Dendritic cell treated with granulocyte-macrophage colony-stimulating factor and Interleukin-4, amounts not matched to agents 40 ng/mL and 50 ng/mL, for 4 days (primary cell): Measurements from ENCODE around the gene TRIO.

ENCODE experiments used
- H3K27ac Mint-ChIP-seq: one replicate; pipeline ENCODE4 v1.8.0; 2022; ENCODE audit warnings: mild to moderate bottlenecking, mixed read lengths
- H3K27me3 Mint-ChIP-seq: one replicate; pipeline ENCODE4 v1.8.0; 2022; ENCODE audit warnings: mild to moderate bottlenecking, mixed read lengths
- H3K36me3 Mint-ChIP-seq: one replicate; pipeline ENCODE4 v1.8.0; 2022; ENCODE audit warnings: low read depth, mixed read lengths
- H3K4me1 Mint-ChIP-seq: one replicate; pipeline ENCODE4 v1.8.0; 2022; ENCODE audit warnings: low read depth, mixed read lengths
- H3K4me3 Mint-ChIP-seq: one replicate; pipeline ENCODE4 v1.8.0; 2022; ENCODE audit warnings: mild to moderate bottlenecking, moderate library complexity, mixed read lengths
- H3K9me3 Mint-ChIP-seq: one replicate; pipeline ENCODE4 v1.8.0; 2022; ENCODE audit warnings: mixed read lengths
- intact Hi-C: fragments of 100-400 bp; cut with micrococcal nuclease; formaldehyde crosslinking; loops from one replicate; pipeline ENCODE4 v1.15.0; 2022

The TRIO gene

GRCh38 chr5:14133394-14133793, 9.7 kb upstream of the TRIO start:
- intact Hi-C loops: no loop called here
- H3K4me3 Mint-ChIP-seq: no peak overlapping the region
- H3K27ac Mint-ChIP-seq: no peak overlapping the region
- no peaks in the 10 kb centered on the region for H3K4me1 Mint-ChIP-seq
- H3K36me3 Mint-ChIP-seq: peaks cover 6% of the 10 kb centered on the region
- H3K27me3 Mint-ChIP-seq: peaks cover 8% of the 10 kb centered on the region
- peaks cover 16% of the 10 kb centered on the region for H3K9me3 Mint-ChIP-seq

- intact Hi-C loops: no loop called here
- Mint-ChIP-seq H3K36me3 (peaks cover 6% of the 10 kb centered on the region), H3K4me1 (no peaks in the 10 kb centered on the region), H3K27me3 (peaks cover 13% of the 10 kb centered on the region), H3K27ac (no peak overlapping the region), H3K9me3 (peaks cover 16% of the 10 kb centered on the region), H3K4me3 (no peak overlapping the region)
Measured at GRCh38 chr5:14134083-14134482, 9.1 kb upstream of the TRIO start.

- Mint-ChIP-seq H3K36me3 (peaks cover 6% of the 10 kb centered on the region), H3K4me1 (no peaks in the 10 kb centered on the region), H3K4me3 (no peak overlapping the region), H3K9me3 (peaks cover 16% of the 10 kb centered on the region), H3K27ac (no peak overlapping the region), H3K27me3 (peaks cover 18% of the 10 kb centered on the region)
- intact Hi-C loops: no loop called here
Measured at GRCh38 chr5:14134771-14135170, 8.4 kb upstream of the TRIO start.

- intact Hi-C loops: no loop called here
- no peaks in the 10 kb centered on the region for H3K4me1 Mint-ChIP-seq
- peaks cover 6% of the 10 kb centered on the region for H3K36me3 Mint-ChIP-seq
- no peak overlapping the region for H3K27ac Mint-ChIP-seq
- peaks cover 16% of the 10 kb centered on the region for H3K9me3 Mint-ChIP-seq
- H3K27me3 Mint-ChIP-seq: peaks cover 20% of the 10 kb centered on the region
- no peak overlapping the region for H3K4me3 Mint-ChIP-seq
Measured at GRCh38 chr5:14135621-14136020, 7.5 kb upstream of the TRIO start.

DNA sequence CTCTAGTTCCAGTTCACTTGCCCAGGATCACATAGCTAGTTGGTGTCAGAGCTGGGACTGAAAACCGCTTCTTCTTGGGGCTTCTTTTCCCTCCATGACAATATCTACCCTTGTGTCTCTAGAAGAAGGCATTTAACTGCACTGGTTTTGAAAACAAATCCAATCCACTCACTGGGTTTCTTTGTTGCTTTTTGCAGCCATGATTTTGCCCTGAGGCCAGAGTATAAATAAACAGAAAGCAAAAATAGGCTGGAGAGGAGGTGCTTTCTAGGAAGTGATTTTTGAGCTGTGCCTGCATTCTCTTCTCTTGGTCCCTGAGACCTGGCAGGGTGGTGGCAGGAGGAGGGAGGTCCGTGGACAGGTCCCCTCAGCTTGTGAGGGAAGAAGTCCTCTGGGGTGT, 6.9 kb upstream of the TRIO start:
- no peak overlapping the region for H3K27ac Mint-ChIP-seq
- intact Hi-C loops: no loop called here
- H3K4me3 Mint-ChIP-seq: no peak overlapping the region
- no peaks in the 10 kb centered on the region for H3K4me1 Mint-ChIP-seq
- H3K9me3 Mint-ChIP-seq: peaks cover 16% of the 10 kb centered on the region
- H3K27me3 Mint-ChIP-seq: peaks cover 20% of the 10 kb centered on the region
- H3K36me3 Mint-ChIP-seq: peaks cover 6% of the 10 kb centered on the region

GRCh38 chr5:14138608-14139540, 4.3 kb upstream of the TRIO start:
- Mint-ChIP-seq H3K27ac (no peak overlapping the region), H3K27me3 (peaks cover 17% of the 10 kb centered on the region), H3K9me3 (peaks cover 16% of the 10 kb centered on the region), H3K36me3 (peaks cover 12% of the 10 kb centered on the region), H3K4me1 (peaks cover 6% of the 10 kb centered on the region), H3K4me3 (no peak overlapping the region)
- intact Hi-C loops: no loop called here

GRCh38 chr5:14141764-14142163, 1.4 kb upstream of the TRIO start:
- H3K27me3 Mint-ChIP-seq: peaks cover 16% of the 10 kb centered on the region
- intact Hi-C loops: loop anchor here (5.0 kb wide), 1 partner anchor 34 kb away; no protein-coding TSS in a partner anchor

GRCh38 chr5:14142202-14142826, 828 bp upstream of the TRIO start:
- intact Hi-C loops: loop anchor here (5.0 kb wide), 1 partner anchor 35 kb away; no protein-coding TSS in a partner anchor
- Mint-ChIP-seq H3K4me3 (peak overlapping the region; percentile 91), H3K27ac (peak overlapping the region; percentile 90), H3K9me3 (no peaks in the 10 kb centered on the region), H3K27me3 (peaks cover 16% of the 10 kb centered on the region), H3K36me3 (peaks cover 13% of the 10 kb centered on the region), H3K4me1 (peaks cover 28% of the 10 kb centered on the region)

More at GRCh38 chr5:14141764-14142163, 1.4 kb upstream of the TRIO start:
- Mint-ChIP-seq H3K36me3 (peaks cover 13% of the 10 kb centered on the region), H3K4me3 (no peak overlapping the region), H3K27ac (no peak overlapping the region), H3K9me3 (no peaks in the 10 kb centered on the region), H3K4me1 (peaks cover 22% of the 10 kb centered on the region)

GRCh38 chr5:14143546-14143840, 351 bp downstream of the TRIO start:
- H3K36me3 Mint-ChIP-seq: peaks cover 13% of the 10 kb centered on the region
- intact Hi-C loops: loop anchor here (5.0 kb wide), 1 partner anchor 36 kb away; no protein-coding TSS in a partner anchor
- H3K27ac Mint-ChIP-seq: peak overlapping the region; percentile 90
- peaks cover 29% of the 10 kb centered on the region for H3K4me1 Mint-ChIP-seq
- H3K4me3 Mint-ChIP-seq: peak overlapping the region; percentile 91
- no peaks in the 10 kb centered on the region for H3K9me3 Mint-ChIP-seq
- peaks cover 12% of the 10 kb centered on the region for H3K27me3 Mint-ChIP-seq

DNA sequence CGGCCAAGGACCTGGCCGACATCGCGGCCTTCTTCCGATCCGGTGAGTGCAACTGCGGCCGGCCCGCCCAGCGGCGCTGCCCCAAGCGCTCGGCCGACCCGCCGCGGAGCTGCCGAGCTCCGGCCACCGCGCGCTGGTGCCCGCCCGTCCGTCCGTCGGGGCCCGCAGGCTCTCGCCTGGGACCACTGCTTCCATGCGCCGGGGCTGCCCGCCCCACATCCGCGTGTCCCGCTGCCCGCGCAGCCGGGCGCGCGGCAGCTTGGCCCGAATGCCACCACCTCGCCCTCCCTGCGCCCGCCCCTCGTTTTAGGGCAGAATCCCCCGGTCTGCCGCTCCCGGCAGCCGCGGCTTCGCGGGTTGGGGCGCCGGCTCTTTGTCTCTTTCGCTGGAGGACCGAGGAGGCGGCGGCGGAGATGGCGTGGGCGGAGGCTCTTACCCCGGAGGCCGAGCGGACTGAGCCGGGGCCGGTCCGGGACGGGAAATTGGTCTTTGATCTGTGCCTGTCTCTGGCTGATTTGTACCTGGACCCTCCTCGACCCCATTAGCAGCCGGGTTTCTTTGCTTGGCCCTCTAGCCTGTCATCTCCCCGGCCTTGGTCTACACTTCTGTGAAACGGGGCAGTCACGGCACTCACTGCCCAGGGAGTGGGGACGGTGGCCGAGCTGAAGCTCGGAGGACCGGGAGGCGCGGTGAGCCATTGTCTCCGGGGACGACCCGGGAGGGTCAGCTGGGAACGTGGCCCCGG, 871 bp downstream of the TRIO start:
- intact Hi-C loops: loop anchor here (5.0 kb wide), 1 partner anchor 37 kb away; no protein-coding TSS in a partner anchor
- Mint-ChIP-seq H3K4me1 (peaks cover 34% of the 10 kb centered on the region), H3K36me3 (peaks cover 13% of the 10 kb centered on the region), H3K27ac (peak overlapping the region; percentile 80), H3K27me3 (peaks cover 9% of the 10 kb centered on the region), H3K9me3 (no peaks in the 10 kb centered on the region), H3K4me3 (peak overlapping the region; percentile 85)

DNA sequence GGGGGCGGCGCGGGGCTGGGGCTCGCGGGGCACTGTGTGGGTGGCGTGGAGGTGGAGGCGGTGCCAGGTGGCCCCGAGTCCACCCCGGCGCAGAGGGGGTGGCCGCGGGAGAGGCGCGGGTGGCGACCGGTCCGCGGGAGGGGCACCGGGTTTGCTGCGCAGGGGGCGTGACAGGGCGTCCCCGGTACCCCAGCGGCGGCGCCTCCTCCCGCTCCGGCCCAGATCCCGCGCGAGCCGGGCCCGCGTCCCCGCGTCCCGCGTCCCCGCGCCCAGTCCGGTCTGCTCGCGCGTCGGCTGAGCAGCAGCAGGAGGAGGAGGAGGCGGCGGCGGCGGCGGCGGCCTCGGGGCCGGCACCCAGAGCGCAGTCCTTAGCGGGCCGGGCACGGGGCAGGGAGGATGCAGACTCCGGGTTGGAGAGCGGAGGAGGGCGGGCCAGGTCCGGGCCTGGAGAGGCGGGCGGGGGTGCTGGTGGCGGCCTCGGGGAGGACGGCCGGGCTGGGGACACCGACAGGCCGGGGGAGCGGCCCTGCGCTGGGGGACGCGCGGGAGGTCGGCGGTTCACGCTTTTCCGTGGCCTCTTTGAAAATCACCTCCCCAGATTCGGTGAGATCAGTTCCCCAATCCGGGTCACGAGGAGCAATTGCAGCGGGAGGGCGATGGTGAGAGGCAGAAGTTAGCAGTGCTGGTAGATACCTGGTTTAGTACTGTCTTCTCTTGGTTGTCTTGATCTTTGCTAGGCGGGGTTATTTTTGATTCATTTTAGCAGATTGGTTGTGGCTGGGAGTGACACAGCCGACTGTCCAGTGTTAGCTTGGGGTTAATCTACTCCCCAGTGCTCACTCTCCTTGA, 1.7 kb downstream of the TRIO start:
- H3K36me3 Mint-ChIP-seq: peaks cover 13% of the 10 kb centered on the region
- peak overlapping the region; percentile 80 for H3K27ac Mint-ChIP-seq
- intact Hi-C loops: loop anchor here (1.0 to 5.0 kb wide), 2 partner anchors 38 to 119 kb away; no protein-coding TSS in a partner anchor
- H3K4me3 Mint-ChIP-seq: peak overlapping the region; percentile 85
- peaks cover 42% of the 10 kb centered on the region for H3K4me1 Mint-ChIP-seq
- H3K27me3 Mint-ChIP-seq: peaks cover 2% of the 10 kb centered on the region
- H3K9me3 Mint-ChIP-seq: no peaks in the 10 kb centered on the region

- Mint-ChIP-seq H3K4me3 (peak overlapping the region; percentile 85), H3K27me3 (peaks cover 1% of the 10 kb centered on the region), H3K36me3 (peaks cover 13% of the 10 kb centered on the region), H3K27ac (peak overlapping the region; percentile 80), H3K9me3 (no peaks in the 10 kb centered on the region), H3K4me1 (peaks cover 46% of the 10 kb centered on the region)
- intact Hi-C loops: loop anchor here (1.0 kb wide), 1 partner anchor 119 kb away; no protein-coding TSS in a partner anchor
Measured at GRCh38 chr5:14145435-14146334, 2.5 kb downstream of the TRIO start.
